Measurements from ENCODE around the gene WDR37.

- TF ChIP-seq CTCF (IDR thresholded peaks at IDR 0.05) (no peak), POLR2A (IDR thresholded peaks at IDR 0.05) (no peak)
Observed at GRCh38 chr10:1166828-1167275, 110.7 kb downstream of the WDR37 start.

All from lower leg skin (tissue), 3 donors.